ENCODE data around the gene PDYN.
A peak's percentile ranks its signal among the peaks of the same experiment; 100 is the strongest.

The PDYN gene

DNA sequence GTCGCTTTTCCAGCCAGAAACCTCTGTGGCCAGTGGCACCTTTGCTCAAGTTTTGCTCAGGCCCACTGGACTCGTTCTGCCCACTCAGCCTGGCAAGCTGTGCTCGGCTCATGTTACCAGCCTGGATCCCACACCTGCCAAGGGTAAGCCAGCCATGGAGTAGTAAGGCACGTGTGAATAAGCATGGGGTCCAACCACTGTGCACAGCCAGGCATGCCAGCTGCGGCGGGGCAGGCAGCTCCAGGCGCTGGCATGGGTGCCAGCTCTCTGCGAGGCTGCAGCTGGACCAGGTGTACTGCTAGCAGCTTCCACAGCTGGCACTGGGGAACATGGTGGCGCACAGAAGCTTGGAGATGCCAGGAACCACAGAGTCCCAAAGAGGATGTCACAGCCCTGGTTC lies 32.1 kb upstream of the PDYN start:
- no peaks in the 10 kb centered on the region for H3K36me3 ChIP-seq (ENCODE audit: insufficient read depth, insufficient read length, low read length)
- peaks cover 15% of the 10 kb centered on the region for H3K27me3 ChIP-seq (ENCODE audit: insufficient read depth, insufficient read length)
- H3K4me1 ChIP-seq (ENCODE audit: insufficient read depth, insufficient read length) = no peaks in the 10 kb centered on the region
- peaks cover 15% of the 10 kb centered on the region; the same call in 1 of the 2 replicates for H3K9me3 ChIP-seq (ENCODE audit: insufficient read depth, low read length)
- DNase-seq (ENCODE audit: low read depth, low spot score) = no peak
- no peak overlapping the region for H3K9ac ChIP-seq (ENCODE audit: insufficient read length, low read depth)
- no peak overlapping the region for H3K4me3 ChIP-seq (ENCODE audit: insufficient read length, low read depth)
- TF ChIP-seq ZNF274 (IDR thresholded peaks at IDR 0.05; ENCODE audit: low read depth, low read length) (no peak), SUZ12 (IDR thresholded peaks at IDR 0.05; ENCODE audit: extremely low read depth, insufficient read depth, insufficient read length) (no peak), YY1 (IDR thresholded peaks at IDR 0.05; ENCODE audit: insufficient read depth, insufficient read length) (no peak)

DNA sequence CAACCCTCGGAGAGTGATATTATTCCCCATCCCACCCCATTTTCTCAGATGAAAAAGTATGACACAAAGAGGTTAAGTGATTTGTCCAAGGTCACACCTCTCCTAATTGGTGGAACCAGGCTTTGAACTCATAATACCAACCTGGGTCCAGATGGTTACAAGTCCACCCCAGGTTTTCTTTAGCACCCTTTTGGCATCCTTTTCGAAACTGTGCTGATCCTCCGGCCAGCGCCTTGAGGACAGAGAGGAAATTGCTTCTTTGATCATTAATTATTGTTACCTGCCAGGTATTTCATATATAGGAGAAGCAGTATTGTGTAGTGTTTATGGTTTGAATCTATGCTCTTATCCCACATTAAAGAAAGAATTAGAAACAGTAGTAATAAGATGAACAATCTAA lies 29.3 kb upstream of the PDYN start:
- H3K4me3 ChIP-seq (ENCODE audit: insufficient read length, low read depth) = no peak overlapping the region
- peaks cover 15% of the 10 kb centered on the region; the same call in 1 of the 2 replicates for H3K9me3 ChIP-seq (ENCODE audit: insufficient read depth, low read length)

DNA sequence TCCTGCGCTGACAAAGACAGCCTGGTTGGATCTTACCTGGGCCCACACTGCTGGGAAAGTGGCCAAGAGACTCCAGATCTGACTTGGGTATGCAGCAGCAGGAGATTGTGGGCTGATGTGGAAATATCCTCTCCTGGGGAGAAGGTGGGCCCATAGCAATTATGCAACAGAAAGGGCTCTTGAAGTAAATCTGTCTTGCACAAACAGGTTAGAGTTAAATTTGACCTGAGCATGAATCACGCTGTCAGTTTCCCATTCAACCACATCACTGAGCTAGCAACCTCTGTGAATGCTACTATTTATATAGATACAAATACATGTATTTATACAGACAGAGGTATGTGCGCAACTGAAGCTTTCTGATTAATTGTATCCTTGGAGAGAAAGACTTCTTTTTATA lies 28.3 kb upstream of the PDYN start:
- Histone ChIP-seq H3K9me3 (ENCODE audit: insufficient read depth, low read length) (peaks cover 14% of the 10 kb centered on the region; the same call in 1 of the 2 replicates), H3K4me1 (ENCODE audit: insufficient read depth, insufficient read length) (no peaks in the 10 kb centered on the region), H3K27me3 (ENCODE audit: insufficient read depth, insufficient read length) (peaks cover 15% of the 10 kb centered on the region), H3K9ac (ENCODE audit: insufficient read length, low read depth) (no peak overlapping the region), H3K36me3 (ENCODE audit: insufficient read depth, insufficient read length, low read length) (no peaks in the 10 kb centered on the region), H3K4me3 (ENCODE audit: insufficient read length, low read depth) (no peak overlapping the region)
- TF ChIP-seq YY1 (IDR thresholded peaks at IDR 0.05; ENCODE audit: insufficient read depth, insufficient read length) (no peak), ZNF274 (IDR thresholded peaks at IDR 0.05; ENCODE audit: low read depth, low read length) (no peak), SUZ12 (IDR thresholded peaks at IDR 0.05; ENCODE audit: extremely low read depth, insufficient read depth, insufficient read length) (no peak)
- no peak for DNase-seq (ENCODE audit: low read depth, low spot score)

More for the DNA sequence above, 29.3 kb upstream of the PDYN start:
- H3K9ac ChIP-seq (ENCODE audit: insufficient read length, low read depth) = no peak overlapping the region
- no peak for TF ChIP-seq SUZ12 (IDR thresholded peaks at IDR 0.05; ENCODE audit: extremely low read depth, insufficient read depth, insufficient read length)
- TF ChIP-seq ZNF274 (IDR thresholded peaks at IDR 0.05; ENCODE audit: low read depth, low read length) = no peak
- TF ChIP-seq YY1 (IDR thresholded peaks at IDR 0.05; ENCODE audit: insufficient read depth, insufficient read length) = no peak
- H3K4me1 ChIP-seq (ENCODE audit: insufficient read depth, insufficient read length) = no peaks in the 10 kb centered on the region
- peak; percentile 13 for DNase-seq (ENCODE audit: low read depth, low spot score)
- H3K27me3 ChIP-seq (ENCODE audit: insufficient read depth, insufficient read length) = peaks cover 15% of the 10 kb centered on the region
- H3K36me3 ChIP-seq (ENCODE audit: insufficient read depth, insufficient read length, low read length) = no peaks in the 10 kb centered on the region

DNA sequence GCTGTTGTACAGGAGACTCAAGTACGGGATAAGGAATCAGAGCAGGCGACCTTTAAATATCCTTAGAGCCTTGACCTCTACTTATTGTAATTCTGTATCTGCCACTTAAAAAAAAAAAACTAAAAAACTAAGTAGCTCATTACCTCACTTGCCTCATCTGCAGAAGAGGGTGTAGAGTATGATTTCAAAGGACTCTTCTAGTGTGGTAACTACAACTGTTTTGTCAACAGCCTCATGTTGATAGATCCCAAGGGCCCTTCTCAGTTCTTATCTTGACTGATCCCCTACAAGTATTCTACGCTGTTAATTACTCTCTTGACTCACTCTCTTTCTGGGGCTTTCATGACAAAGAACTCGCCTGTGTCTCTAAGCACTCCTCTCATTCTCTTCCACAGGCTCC lies 16.7 kb upstream of the PDYN start:
- Histone ChIP-seq H3K36me3 (ENCODE audit: insufficient read depth, insufficient read length, low read length) (no peaks in the 10 kb centered on the region), H3K27me3 (ENCODE audit: insufficient read depth, insufficient read length) (peaks cover 29% of the 10 kb centered on the region), H3K4me1 (ENCODE audit: insufficient read depth, insufficient read length) (no peaks in the 10 kb centered on the region), H3K9ac (ENCODE audit: insufficient read length, low read depth) (no peak overlapping the region), H3K4me3 (ENCODE audit: insufficient read length, low read depth) (no peak overlapping the region), H3K9me3 (ENCODE audit: insufficient read depth, low read length) (no peaks in the 10 kb centered on the region)
- TF ChIP-seq YY1 (IDR thresholded peaks at IDR 0.05; ENCODE audit: insufficient read depth, insufficient read length) = no peak
- TF ChIP-seq ZNF274 (IDR thresholded peaks at IDR 0.05; ENCODE audit: low read depth, low read length) = no peak
- DNase-seq (ENCODE audit: low read depth, low spot score) = peak; percentile 30

DNA sequence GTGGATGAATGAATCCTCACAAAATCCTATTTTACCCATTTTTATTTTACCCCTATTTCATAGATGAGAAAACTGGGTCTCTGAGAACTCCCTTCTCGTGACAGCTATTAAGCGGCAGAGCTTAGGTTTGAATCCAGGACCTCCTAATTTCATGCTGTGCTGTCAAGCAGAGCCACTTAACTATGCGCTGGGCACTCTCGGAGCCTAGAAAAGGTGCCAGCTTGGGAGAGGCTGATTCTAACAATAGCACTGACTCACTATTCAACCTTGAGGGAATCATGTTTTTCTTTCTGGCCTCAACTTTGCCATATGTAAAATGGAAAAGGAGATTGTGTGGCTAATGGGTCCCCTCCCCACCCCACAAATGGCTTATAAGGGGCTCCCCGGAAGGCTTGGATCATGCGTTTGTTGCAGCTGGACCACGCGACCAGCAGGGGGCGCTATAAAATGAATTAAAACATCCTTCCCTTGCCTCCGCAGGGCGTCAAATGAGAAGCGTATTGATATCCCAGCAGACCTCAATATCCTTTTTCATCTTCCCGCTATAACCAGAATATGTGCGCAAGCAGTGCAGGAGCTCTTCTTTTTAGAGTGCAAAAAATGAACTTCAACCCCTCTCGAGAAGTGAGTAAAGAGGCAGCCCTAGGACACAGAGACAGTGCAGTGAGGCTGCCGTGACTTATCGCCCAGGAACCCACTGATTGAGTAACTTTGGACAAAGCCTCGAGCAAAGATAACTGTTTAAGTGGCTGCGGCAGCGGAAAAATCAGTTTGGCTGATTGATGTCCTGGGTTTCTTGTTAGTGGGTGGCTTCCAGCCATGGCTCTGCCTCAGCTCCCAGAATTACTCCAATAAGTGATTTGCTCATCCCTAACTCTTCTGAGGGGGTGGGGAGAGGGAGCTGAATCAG lies 12.8 kb upstream of the PDYN start:
- H3K36me3 ChIP-seq (ENCODE audit: insufficient read depth, insufficient read length, low read length) = no peaks in the 10 kb centered on the region
- H3K4me3 ChIP-seq (ENCODE audit: insufficient read length, low read depth) = no peak overlapping the region
- no peaks in the 10 kb centered on the region for H3K9me3 ChIP-seq (ENCODE audit: insufficient read depth, low read length)
- DNase-seq (ENCODE audit: low read depth, low spot score) = no peak
- H3K4me1 ChIP-seq (ENCODE audit: insufficient read depth, insufficient read length) = no peaks in the 10 kb centered on the region
- H3K9ac ChIP-seq (ENCODE audit: insufficient read length, low read depth) = no peak overlapping the region
- TF ChIP-seq SUZ12 (IDR thresholded peaks at IDR 0.05; ENCODE audit: extremely low read depth, insufficient read depth, insufficient read length) (no peak), ZNF274 (IDR thresholded peaks at IDR 0.05; ENCODE audit: low read depth, low read length) (no peak)
- H3K27me3 ChIP-seq (ENCODE audit: insufficient read depth, insufficient read length) = peaks cover 40% of the 10 kb centered on the region

DNA sequence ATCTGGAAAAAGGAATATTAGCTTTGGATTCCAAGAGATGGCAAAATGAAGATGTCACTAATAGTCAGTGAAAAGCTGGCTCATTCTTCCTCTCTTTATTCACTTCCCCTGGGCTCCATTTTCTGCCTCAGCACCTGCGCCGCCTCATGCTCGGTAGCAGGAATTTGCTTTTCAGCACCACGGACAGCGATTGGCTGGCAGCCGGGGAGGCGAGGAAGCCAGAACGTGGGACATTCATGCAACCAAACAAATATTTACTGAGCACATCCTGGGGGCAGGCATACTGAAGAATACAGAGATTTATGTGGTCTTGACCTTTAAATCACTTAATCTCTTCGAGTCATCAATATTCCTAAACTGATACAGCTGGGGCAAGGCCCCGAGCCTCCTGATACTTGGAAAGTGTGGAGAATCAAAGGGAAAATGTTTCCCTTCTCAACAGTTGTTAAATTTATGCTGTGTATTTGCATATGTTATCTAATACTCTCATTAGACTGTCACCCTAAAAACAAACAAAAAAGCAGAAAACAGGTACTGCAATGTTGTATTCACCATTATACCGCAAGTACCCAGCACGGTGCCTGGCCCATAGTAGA lies 12.1 kb upstream of the PDYN start:
- H3K9me3 ChIP-seq (ENCODE audit: insufficient read depth, low read length) = no peaks in the 10 kb centered on the region
- H3K4me1 ChIP-seq (ENCODE audit: insufficient read depth, insufficient read length) = no peaks in the 10 kb centered on the region
- H3K27me3 ChIP-seq (ENCODE audit: insufficient read depth, insufficient read length) = peaks cover 45% of the 10 kb centered on the region
- H3K9ac ChIP-seq (ENCODE audit: insufficient read length, low read depth) = no peak overlapping the region
- no peaks in the 10 kb centered on the region for H3K36me3 ChIP-seq (ENCODE audit: insufficient read depth, insufficient read length, low read length)
- no peak overlapping the region for H3K4me3 ChIP-seq (ENCODE audit: insufficient read length, low read depth)
- TF ChIP-seq YY1 (IDR thresholded peaks at IDR 0.05; ENCODE audit: insufficient read depth, insufficient read length) (no peak), ZNF274 (IDR thresholded peaks at IDR 0.05; ENCODE audit: low read depth, low read length) (no peak), SUZ12 (IDR thresholded peaks at IDR 0.05; ENCODE audit: extremely low read depth, insufficient read depth, insufficient read length) (no peak)
- peak; percentile 79 for DNase-seq (ENCODE audit: low read depth, low spot score)

DNA sequence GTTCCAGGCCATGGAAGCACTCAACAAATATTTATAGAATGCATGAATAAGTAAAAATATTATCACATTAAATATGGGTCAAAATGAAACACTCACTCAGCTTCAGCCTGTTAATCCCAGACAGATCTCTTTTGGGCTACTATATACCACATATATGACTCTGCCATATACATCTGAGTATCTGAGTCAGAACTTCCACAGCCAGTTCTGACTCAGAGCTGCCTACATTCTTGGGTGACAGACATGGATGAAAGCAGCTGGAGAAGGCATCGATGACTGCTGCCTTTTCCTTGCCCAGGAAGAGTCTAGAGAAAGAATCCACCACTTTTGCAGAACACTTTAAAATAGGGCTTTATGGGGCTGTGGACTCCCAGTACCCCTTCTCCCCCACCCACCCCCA lies 11.5 kb upstream of the PDYN start:
- no peak for DNase-seq (ENCODE audit: low read depth, low spot score)
- Histone ChIP-seq H3K9ac (ENCODE audit: insufficient read length, low read depth) (no peak overlapping the region), H3K4me3 (ENCODE audit: insufficient read length, low read depth) (no peak overlapping the region), H3K9me3 (ENCODE audit: insufficient read depth, low read length) (no peaks in the 10 kb centered on the region), H3K27me3 (ENCODE audit: insufficient read depth, insufficient read length) (peaks cover 50% of the 10 kb centered on the region), H3K36me3 (ENCODE audit: insufficient read depth, insufficient read length, low read length) (no peaks in the 10 kb centered on the region), H3K4me1 (ENCODE audit: insufficient read depth, insufficient read length) (no peaks in the 10 kb centered on the region)
- no peak for TF ChIP-seq SUZ12 (IDR thresholded peaks at IDR 0.05; ENCODE audit: extremely low read depth, insufficient read depth, insufficient read length)

Data from NT2/D1 (cell line).